Natural killer cell (primary cell): ENCODE measurements around the gene FARP2. TPM values are rescaled to one million over a fixed set of nuclear protein-coding genes. Genes with fewer than 3 reads are reported as not detected.
A peak's percentile ranks its signal among the peaks of the same experiment; 100 is the strongest.

ENCODE experiments used
- ATAC-seq, 3 donors: fragments of 150-1000 bp in 2 of 3; fragments of 200-7000 bp in 1 of 3; cut with Tn5 transposase; 1 replicate in 1 of 3; 2 replicates in 2 of 3; pipeline ENCODE4 v1.10.0; 2021; ENCODE audit warnings: mild to moderate bottlenecking in 2 of 3, moderate library complexity in 2 of 3
- DNase-seq, 2 donors: peaks; one replicate each; pipeline versions ENCODE4 v3.0.0 to v3.0.0-alpha.2; 2013 to 2021; ENCODE audit warnings: mixed read lengths in 1 of 2
- H3K27ac ChIP-seq: one replicate; pipeline ENCODE4 v1.5.1; 2013; ENCODE audit warnings: mild to moderate bottlenecking, low read length
- H3K27me3 ChIP-seq: one replicate; pipeline ENCODE4 v1.6.1; 2013; ENCODE audit warnings: low read length; ENCODE audit not compliant: control insufficient read depth, insufficient read depth
- H3K36me3 ChIP-seq: one replicate; pipeline ENCODE4 v1.6.1; 2013; ENCODE audit warnings: low read length; ENCODE audit not compliant: control insufficient read depth, insufficient read depth
- H3K4me1 ChIP-seq: one replicate; pipeline ENCODE4 v1.6.1; 2013; ENCODE audit warnings: low read length; ENCODE audit not compliant: control insufficient read depth, insufficient read depth
- H3K4me3 ChIP-seq: one replicate; pipeline ENCODE4 v1.5.1; 2013; ENCODE audit warnings: low read length
- H3K9me3 ChIP-seq: one replicate; pipeline ENCODE4 v1.6.1; 2013; ENCODE audit warnings: low read length; ENCODE audit not compliant: control insufficient read depth, insufficient read depth
- H3K27ac Mint-ChIP-seq, 2 donors: one replicate each; pipeline ENCODE4 v1.8.0; 2022; ENCODE audit warnings: mild to moderate bottlenecking in 2 of 2, mixed read lengths in 2 of 2, moderate library complexity in 1 of 2
- H3K27me3 Mint-ChIP-seq, 2 donors: one replicate each; pipeline ENCODE4 v1.8.0; 2022; ENCODE audit warnings: low read depth in 2 of 2, mixed read lengths in 2 of 2
- H3K36me3 Mint-ChIP-seq: one replicate; pipeline ENCODE4 v1.8.0; 2022; ENCODE audit warnings: mixed read lengths
- H3K4me1 Mint-ChIP-seq, 2 donors: one replicate each; pipeline ENCODE4 v1.8.0; 2022; ENCODE audit warnings: mixed read lengths in 2 of 2
- H3K4me3 Mint-ChIP-seq: one replicate; pipeline ENCODE4 v1.8.0; 2022; ENCODE audit warnings: mild to moderate bottlenecking, moderate library complexity, mixed read lengths
- H3K9me3 Mint-ChIP-seq, 2 donors: one replicate each; pipeline ENCODE4 v1.8.0; 2022; ENCODE audit warnings: mixed read lengths in 2 of 2
- CTCF ChIP-seq: fragments of 200-600 bp; IDR thresholded peaks from one replicate; pipeline ENCODE4 v1.8.0; 2022; ENCODE audit warnings: antibody characterized with exemption
- WGBS: methylation state at CpG from one replicate; pipeline ENCODE4 v1.1.7; 2013; ENCODE audit warnings: missing lambda C conversion rate; ENCODE audit not compliant: insufficient coverage; 5-methylcytosine and 5-hydroxymethylcytosine counted together
- intact Hi-C: fragments of 100-400 bp; cut with micrococcal nuclease; formaldehyde crosslinking; loops from one replicate; pipeline ENCODE4 v1.14.2; 2022
- total RNA-seq, 4 donors: library from RNA; stranded (reverse); fragments of 120-200 nt in 1 of 4; gene quantifications; one replicate each; pipeline versions ENCODE4 v1.2.3 to v1.2.4, GENCODE V29; 2013 to 2022

Gene FARP2
- total RNA-seq, 3 donors from 2014 or later (not counting 1 experiment from before 2014, with no cell fraction given): 26.8 to 40.6 (median 31.6) TPM

GRCh38 chr2:241308832-241309500 lies 47.1 kb upstream of the FARP2 start:
- peaks cover 54 to 59% of the 10 kb centered on the region in 2 donors for H3K4me1 Mint-ChIP-seq
- peak overlapping the region; percentile 78 to 85 for H3K27ac Mint-ChIP-seq
- no peaks in the 10 kb centered on the region for H3K36me3 ChIP-seq
- H3K27ac ChIP-seq: peak overlapping the region; percentile 62
- DNase-seq (no peak), ATAC-seq (no peak)
- intact Hi-C loops: no loop called here
- H3K4me1 ChIP-seq: peaks cover 44% of the 10 kb centered on the region
- no peaks in the 10 kb centered on the region for H3K9me3 Mint-ChIP-seq
- no peaks in the 10 kb centered on the region for H3K27me3 ChIP-seq
- no peaks in the 10 kb centered on the region for H3K27me3 Mint-ChIP-seq
- no peaks in the 10 kb centered on the region for H3K9me3 ChIP-seq
- no peaks in the 10 kb centered on the region for H3K36me3 Mint-ChIP-seq
- H3K4me3 ChIP-seq: no peak overlapping the region
- whole genome bisulfite sequencing: 93% methylated on average over 17 of the region's 18 CpGs
- TF ChIP-seq CTCF: no peak
- H3K4me3 Mint-ChIP-seq: peak overlapping the region; percentile 57

DNA sequence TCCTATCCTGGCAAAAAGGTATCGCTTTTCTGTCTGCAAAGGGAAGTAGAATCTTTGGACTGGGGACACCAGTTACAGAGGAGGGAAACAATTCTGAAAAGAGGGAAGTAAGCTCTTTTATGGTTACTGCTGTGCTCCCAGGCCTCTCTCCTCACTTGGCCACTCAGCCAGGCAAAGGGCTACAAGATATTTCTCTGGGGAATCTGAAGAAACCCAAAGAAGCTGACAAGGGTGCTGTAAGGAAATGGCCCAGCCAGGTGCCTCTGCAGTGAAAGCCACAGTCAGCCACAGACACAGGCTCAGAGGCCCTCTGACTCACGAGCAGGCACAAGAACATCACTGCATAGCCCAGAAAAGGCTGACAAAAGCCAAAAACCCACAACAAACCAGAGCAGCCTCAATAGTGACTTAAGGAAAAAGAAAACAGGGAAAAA lies 46.4 kb upstream of the FARP2 start:
- no peaks in the 10 kb centered on the region for H3K36me3 Mint-ChIP-seq
- Histone ChIP-seq H3K9me3 (no peaks in the 10 kb centered on the region), H3K4me1 (peaks cover 49% of the 10 kb centered on the region), H3K4me3 (no peak overlapping the region), H3K27ac (peak overlapping the region; percentile 62), H3K27me3 (no peaks in the 10 kb centered on the region), H3K36me3 (no peaks in the 10 kb centered on the region)
- H3K27me3 Mint-ChIP-seq: no peaks in the 10 kb centered on the region
- peak overlapping the region; percentile 78 to 85 for H3K27ac Mint-ChIP-seq
- WGBS: 13% methylated on average over 1 of the region's 2 CpGs
- peak overlapping the region; percentile 4 for H3K4me3 Mint-ChIP-seq
- intact Hi-C loops: loop anchor here (10.0 kb wide), 1 partner anchor 745 kb away; the partner anchor contains the start of genes DUSP28 and RNPEPL1
- peak; percentile 39 to 81 for DNase-seq
- no peak for TF ChIP-seq CTCF
- H3K9me3 Mint-ChIP-seq: no peaks in the 10 kb centered on the region
- peaks cover 55 to 57% of the 10 kb centered on the region in 2 donors for H3K4me1 Mint-ChIP-seq
- peak; percentile 67 to 75 (median 74) for ATAC-seq

GRCh38 chr2:241310917-241311566 lies 45.0 kb upstream of the FARP2 start:
- Mint-ChIP-seq H3K9me3 (no peaks in the 10 kb centered on the region), H3K4me3 (no peak overlapping the region), H3K27me3 (no peaks in the 10 kb centered on the region), H3K4me1 (peaks cover 46 to 57% of the 10 kb centered on the region in 2 donors), H3K36me3 (no peaks in the 10 kb centered on the region), H3K27ac (peak overlapping the region; percentile 78 to 85)
- Histone ChIP-seq H3K4me3 (no peak overlapping the region), H3K9me3 (no peaks in the 10 kb centered on the region), H3K27ac (no peak overlapping the region), H3K36me3 (no peaks in the 10 kb centered on the region), H3K27me3 (no peaks in the 10 kb centered on the region), H3K4me1 (peaks cover 37% of the 10 kb centered on the region)
- no peak for ATAC-seq
- WGBS: 86% methylated on average over 13 of the region's 13 CpGs
- no peak for DNase-seq
- intact Hi-C loops: loop anchor here (10.0 kb wide), 1 partner anchor 746 kb away; the partner anchor contains the start of genes DUSP28 and RNPEPL1
- no peak for TF ChIP-seq CTCF
